GM08714 (cell line): ENCODE measurements around the gene B4GALT3.

Experiments used
- H3K4me3 ChIP-seq: fragments of 200-500 bp; sonication (Bioruptor generic); 2 replicates; pipeline ENCODE4 v1.5.1; 2014; ENCODE audit warnings: mild to moderate bottlenecking, low read length, inconsistent platforms
- ZNF274 ChIP-seq: IDR thresholded peaks from 2 replicates; pipeline ENCODE4 v1.6.1; 2012; ENCODE audit warnings: mild to moderate bottlenecking, low read depth, low read length

The B4GALT3 gene

GRCh38 chr1:161216945-161217712 lies 39.8 kb upstream of the B4GALT3 start:
- TF ChIP-seq ZNF274 = no peak
- H3K4me3 ChIP-seq = peak overlapping the region; percentile 15; the same call in 1 of the 2 replicates

DNA sequence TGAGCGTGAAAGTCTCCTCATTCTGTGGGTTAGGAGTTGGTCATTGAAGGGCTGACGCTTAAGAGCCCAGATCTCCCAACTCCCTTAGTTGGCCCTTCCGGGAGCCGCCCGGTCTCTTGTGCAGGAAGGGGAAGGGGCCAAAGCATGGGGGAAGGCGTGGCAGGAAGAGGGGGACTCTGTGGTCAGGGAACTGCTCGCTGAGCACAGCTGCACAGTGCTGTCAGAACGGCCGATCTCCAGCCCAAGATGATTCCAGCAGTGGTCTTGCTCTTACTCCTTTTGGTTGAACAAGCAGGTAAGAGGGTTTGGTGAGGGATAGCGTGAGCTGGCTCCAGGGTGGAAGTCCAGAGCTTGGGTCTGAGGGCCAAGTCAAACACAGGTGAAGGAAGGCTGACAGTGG lies 37.8 kb upstream of the B4GALT3 start, which contains the start of gene FCER1G:
TSS of gene FCER1G (plus strand) at position 220 of the 400 bp plus-strand sequence. CDS start at position 247, 27 bp downstream.
- no peak for TF ChIP-seq ZNF274
- no peak within 1 kb of the TSS; the same call in 1 of the 2 replicates for H3K4me3 ChIP-seq

DNA sequence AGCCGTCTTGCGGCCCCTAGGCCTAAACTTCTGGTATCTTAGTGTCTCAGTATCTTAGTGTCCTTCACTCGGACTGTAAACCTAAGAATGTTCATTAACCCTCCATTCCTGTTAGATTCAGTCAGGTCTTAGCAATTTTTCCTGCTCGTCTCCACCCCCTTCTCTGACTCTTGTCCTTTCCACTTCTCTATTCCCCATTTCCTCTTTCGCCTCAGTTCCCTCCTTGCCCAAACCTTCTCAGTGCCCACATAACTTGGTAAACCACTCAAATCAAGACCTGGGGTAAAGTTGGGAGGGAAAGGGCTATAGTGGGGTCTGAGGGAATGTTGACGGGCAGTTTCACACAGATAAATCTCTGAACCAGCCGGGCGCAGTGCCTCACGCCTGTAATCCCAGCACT lies 37.1 kb upstream of the B4GALT3 start:
- H3K4me3 ChIP-seq = no peak overlapping the region
- no peak for TF ChIP-seq ZNF274

DNA sequence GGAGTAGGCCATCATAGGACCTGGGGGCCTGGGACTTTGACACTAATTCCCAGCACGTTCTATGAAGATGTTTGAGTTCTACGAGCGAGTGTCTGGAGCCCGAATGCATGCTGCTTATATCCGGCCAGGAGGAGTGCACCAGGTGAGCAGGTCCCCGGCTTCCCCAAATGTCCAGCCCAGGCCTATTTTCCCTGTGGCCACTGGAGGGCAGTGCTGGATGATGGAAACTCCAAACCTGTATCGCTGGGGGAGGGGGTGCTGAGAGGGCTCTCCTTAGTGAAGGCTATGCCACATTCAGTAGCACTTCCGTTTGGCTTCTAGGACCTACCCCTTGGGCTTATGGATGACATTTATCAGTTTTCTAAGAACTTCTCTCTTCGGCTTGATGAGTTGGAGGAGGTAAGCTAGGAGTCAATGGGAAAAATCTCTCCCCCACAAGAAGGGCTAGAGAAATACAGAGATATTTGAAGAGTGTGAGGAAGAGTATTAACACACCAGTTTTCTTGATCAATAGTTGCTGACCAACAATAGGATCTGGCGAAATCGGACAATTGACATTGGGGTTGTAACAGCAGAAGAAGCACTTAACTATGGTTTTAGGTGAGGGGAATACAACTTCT lies 32.6 kb upstream of the B4GALT3 start:
- no peak for TF ChIP-seq ZNF274

DNA sequence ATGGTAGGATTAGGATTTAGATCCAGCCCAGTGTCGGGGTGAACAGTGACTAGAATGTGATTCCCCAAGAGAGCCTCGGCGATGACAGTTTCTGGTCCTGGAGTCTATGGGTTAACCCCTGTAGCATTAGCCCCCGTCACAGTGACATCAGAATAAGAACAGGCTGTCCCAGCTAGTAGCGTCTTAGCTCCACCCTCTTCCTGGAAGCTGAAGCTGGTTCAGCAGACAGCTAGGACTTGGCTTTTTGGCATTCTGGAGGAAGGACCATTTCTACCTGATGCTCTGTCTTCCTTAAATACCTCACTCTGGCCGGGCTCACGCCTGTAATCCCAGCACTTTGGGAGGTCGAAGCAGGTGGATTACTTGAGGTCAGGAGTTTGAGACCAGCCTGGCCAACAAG lies 29.9 kb upstream of the B4GALT3 start:
- no peak for TF ChIP-seq ZNF274

More for the DNA sequence above, 32.6 kb upstream of the B4GALT3 start:
- H3K4me3 ChIP-seq = no peak overlapping the region

DNA sequence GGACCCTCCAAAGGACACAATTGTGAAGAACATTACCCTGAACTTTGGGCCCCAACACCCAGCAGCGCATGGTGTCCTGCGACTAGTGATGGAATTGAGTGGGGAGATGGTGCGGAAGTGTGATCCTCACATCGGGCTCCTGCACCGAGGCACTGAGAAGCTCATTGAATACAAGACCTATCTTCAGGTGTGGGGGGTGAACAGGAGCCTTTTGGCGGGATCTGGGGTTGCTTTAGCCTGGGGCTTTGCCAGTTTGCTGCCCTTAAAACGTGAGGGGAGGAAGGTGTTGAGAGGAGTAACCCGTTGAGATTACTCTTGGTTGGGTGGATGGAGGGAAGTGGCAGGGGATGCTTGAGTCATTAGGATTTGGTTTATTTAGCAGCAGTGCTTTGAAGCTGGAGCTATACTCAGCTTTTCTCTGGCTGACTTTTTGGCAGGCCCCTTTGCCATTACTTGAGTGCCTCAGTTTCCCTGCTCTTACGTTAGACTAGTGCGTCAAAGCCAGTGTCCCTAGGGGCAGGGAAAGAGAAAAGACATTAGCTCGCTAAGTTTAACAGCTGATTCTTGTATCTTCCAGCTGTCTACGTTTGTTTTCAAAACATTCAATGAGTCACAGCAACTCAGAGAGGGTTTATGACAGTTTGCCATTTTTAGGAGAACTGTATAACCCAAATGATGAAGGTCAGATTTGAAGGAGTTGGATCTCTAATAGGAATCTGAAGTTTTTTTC lies 29.3 kb upstream of the B4GALT3 start:
- TF ChIP-seq ZNF274 = no peak
- H3K4me3 ChIP-seq = no peak overlapping the region

More for the DNA sequence above, 29.9 kb upstream of the B4GALT3 start:
- no peak overlapping the region for H3K4me3 ChIP-seq

DNA sequence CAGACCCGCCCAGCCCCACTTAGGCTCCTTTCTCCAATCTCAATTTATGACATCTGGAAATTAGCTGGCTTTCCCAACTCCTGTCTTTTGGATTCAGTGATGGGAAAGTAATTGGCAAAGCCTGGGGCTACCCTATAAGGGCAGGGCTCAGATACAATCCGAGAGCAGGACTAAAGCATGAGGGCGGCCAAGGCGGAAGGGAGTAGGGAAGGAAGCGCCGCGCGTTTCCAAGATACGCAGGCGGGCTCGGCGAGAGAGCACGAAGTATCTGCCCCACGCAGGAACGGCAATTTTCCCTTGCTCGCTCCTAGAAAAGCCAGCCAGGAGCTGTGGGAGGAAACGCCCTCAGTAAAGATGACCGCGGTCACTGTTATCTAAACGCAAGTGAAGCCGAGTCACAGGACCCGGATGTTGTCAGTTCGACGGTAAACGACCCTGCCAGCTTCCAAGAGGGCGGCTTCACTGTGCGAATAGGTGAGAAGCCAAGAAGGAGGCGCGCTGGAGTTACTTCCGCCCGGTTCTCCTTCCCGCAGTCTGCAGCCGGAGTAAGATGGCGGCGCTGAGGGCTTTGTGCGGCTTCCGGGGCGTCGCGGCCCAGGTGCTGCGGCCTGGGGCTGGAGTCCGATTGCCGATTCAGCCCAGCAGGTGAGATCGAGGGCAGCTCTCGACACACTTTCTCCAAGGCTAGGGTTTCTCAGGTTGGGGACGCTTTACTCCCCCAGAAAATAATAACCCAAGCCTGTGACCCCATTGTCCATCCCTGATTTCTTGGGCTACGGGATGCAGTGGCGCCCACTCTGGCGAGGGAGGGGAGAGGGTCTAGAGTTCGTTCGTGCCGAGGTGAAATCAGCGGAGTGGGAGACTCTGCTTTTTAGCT lies 24.8 kb upstream of the B4GALT3 start, which contains the start of gene NDUFS2:
TSS of gene NDUFS2 (plus strand) at position 532 of the 877 bp plus-strand sequence. CDS start at position 551, 19 bp downstream.
- no peak for TF ChIP-seq ZNF274

GRCh38 chr1:161200992-161201835 lies 23.9 kb upstream of the B4GALT3 start:
- no peak overlapping the region; the same call in 1 of the 2 replicates for H3K4me3 ChIP-seq
- no peak for TF ChIP-seq ZNF274

More for the DNA sequence above, 24.8 kb upstream of the B4GALT3 start, which contains the start of gene NDUFS2:
- H3K4me3 ChIP-seq = peak within 1 kb of the TSS; percentile 79

DNA sequence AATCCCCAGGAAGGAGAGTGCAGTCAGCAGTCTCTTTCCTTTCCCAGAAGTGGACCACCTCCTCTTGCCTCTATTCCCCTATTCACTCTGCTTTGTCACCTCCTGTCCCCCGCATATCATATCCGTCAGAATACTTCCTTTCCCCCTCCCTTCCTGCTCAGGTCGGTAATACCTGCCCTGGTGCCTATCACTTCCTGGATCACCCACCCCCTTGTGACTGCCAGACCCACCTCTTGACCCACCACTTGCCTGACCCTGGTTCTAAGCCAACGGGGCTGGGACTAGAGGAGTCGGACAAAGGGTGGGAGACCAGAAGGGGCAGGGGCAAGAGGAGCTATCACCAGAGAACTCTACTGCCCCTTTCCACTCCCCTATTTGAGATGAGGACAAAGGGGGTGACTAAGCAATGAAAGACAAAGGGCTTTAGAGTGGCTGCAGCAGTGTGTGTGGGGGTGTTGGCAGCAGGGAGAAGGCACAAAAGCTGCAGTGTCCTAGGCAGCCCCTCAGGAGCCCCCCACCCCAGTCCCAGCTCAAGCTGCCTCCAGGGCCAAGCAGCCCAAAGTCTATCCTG lies 23.2 kb upstream of the B4GALT3 start:
- no peak for TF ChIP-seq ZNF274
- no peak overlapping the region for H3K4me3 ChIP-seq

GRCh38 chr1:161199506-161200139 lies 22.3 kb upstream of the B4GALT3 start:
- no peak for TF ChIP-seq ZNF274
- H3K4me3 ChIP-seq = no peak overlapping the region

GRCh38 chr1:161198897-161199431 lies 21.7 kb upstream of the B4GALT3 start, which contains the start of gene ADAMTS4:
TSS of gene ADAMTS4 (minus strand) at chr1:161199054. CDS start at chr1:161198627, 427 bp downstream.
- TF ChIP-seq ZNF274 = no peak
- H3K4me3 ChIP-seq = no peak within 1 kb of the TSS
